Calu3 (cell line): ENCODE data around the gene CEP68. TPM values are rescaled to one million over a fixed set of nuclear protein-coding genes. Genes with fewer than 3 reads are reported as not detected.

ENCODE experiments used
- BruUV-seq: library from RNA; stranded (reverse); fragments of 400-500 nt; replicated peaks from 2 replicates; lab custom pipeline; 2021; lab: Mats Ljungman, UMichigan
- CTCF ChIA-PET: fragments of 300-600 bp; sonication (Branson Sonifier 250); formaldehyde crosslinking; loops from one replicate; lab custom pipeline; 2022; ENCODE audit warnings: antibody characterized with exemption; lab: Charles Lee
- DNase-seq: peaks from one replicate; pipeline ENCODE4 v3.0.0; 2022
- H3K27ac Mint-ChIP-seq: one replicate; pipeline ENCODE4 v1.8.0; 2022; ENCODE audit warnings: mixed read lengths; ENCODE audit not compliant: unreplicated experiment
- H3K27me3 Mint-ChIP-seq: one replicate; pipeline ENCODE4 v1.8.0; 2022; ENCODE audit warnings: mixed read lengths; ENCODE audit not compliant: unreplicated experiment
- H3K36me3 Mint-ChIP-seq: one replicate; pipeline ENCODE4 v1.8.0; 2022; ENCODE audit warnings: mild to moderate bottlenecking, moderate library complexity, mixed read lengths; ENCODE audit not compliant: insufficient read depth, unreplicated experiment
- H3K4me1 Mint-ChIP-seq: one replicate; pipeline ENCODE4 v1.8.0; 2022; ENCODE audit warnings: mild to moderate bottlenecking, low read depth, mixed read lengths; ENCODE audit not compliant: unreplicated experiment
- H3K4me3 Mint-ChIP-seq: one replicate; pipeline ENCODE4 v1.8.0; 2022; ENCODE audit warnings: mild to moderate bottlenecking, low read depth, moderate library complexity, mixed read lengths; ENCODE audit not compliant: unreplicated experiment
- H3K9me3 Mint-ChIP-seq: one replicate; pipeline ENCODE4 v1.8.0; 2022; ENCODE audit warnings: low read depth, mixed read lengths; ENCODE audit not compliant: unreplicated experiment
- intact Hi-C: fragments of 100-400 bp; cut with micrococcal nuclease; formaldehyde crosslinking; loops from one replicate; pipeline ENCODE4 v1.10.0; 2022; ENCODE audit not compliant: unreplicated experiment
- total RNA-seq: library from RNA; stranded (reverse); gene quantifications from 2 replicates; pipeline ENCODE4 v1.2.3, GENCODE V29; 2022
- TF ChIP-seq, protein P1 (sequence below): fragments of 200-600 bp; IDR thresholded peaks from one replicate; pipeline ENCODE4 v1.8.0; 2022; ENCODE audit warnings: antibody characterized with exemption; ENCODE audit not compliant: unreplicated experiment

Gene CEP68
- total RNA-seq, 1 experiment from 2014 or later: 9.6 TPM

DNA sequence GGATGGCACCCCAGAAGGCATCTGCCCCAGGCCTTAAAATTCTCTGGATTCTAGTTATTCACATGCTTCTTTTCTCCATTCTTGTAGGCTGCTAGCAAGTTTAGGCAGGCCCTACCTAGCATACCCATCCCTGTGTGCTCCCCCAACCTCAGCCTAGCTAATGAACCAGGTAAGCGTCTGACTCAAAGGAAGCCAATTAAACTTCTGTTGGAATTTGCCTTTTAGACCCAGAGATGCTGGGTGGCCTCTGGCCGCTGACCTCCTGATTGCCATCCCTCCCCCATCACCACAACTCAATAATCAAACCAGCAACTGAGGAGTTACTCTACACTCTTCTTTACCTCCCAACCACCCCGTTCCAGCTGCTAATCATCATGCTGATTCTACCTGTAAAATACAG lies 19.0 kb upstream of the CEP68 start:
- no peaks in the 10 kb centered on the region for H3K9me3 Mint-ChIP-seq
- intact Hi-C loops: no loop called here
- no peak for DNase-seq
- CTCF ChIA-PET: no interaction called here
- no TSS peak for BruUV-seq
- H3K27me3 Mint-ChIP-seq: no peaks in the 10 kb centered on the region
- peaks cover 7% of the 10 kb centered on the region for H3K4me1 Mint-ChIP-seq
- TF ChIP-seq, protein P1, sequence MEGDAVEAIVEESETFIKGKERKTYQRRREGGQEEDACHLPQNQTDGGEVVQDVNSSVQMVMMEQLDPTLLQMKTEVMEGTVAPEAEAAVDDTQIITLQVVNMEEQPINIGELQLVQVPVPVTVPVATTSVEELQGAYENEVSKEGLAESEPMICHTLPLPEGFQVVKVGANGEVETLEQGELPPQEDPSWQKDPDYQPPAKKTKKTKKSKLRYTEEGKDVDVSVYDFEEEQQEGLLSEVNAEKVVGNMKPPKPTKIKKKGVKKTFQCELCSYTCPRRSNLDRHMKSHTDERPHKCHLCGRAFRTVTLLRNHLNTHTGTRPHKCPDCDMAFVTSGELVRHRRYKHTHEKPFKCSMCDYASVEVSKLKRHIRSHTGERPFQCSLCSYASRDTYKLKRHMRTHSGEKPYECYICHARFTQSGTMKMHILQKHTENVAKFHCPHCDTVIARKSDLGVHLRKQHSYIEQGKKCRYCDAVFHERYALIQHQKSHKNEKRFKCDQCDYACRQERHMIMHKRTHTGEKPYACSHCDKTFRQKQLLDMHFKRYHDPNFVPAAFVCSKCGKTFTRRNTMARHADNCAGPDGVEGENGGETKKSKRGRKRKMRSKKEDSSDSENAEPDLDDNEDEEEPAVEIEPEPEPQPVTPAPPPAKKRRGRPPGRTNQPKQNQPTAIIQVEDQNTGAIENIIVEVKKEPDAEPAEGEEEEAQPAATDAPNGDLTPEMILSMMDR: no peak
- H3K36me3 Mint-ChIP-seq: no peaks in the 10 kb centered on the region
- no peak overlapping the region for H3K4me3 Mint-ChIP-seq
- H3K27ac Mint-ChIP-seq: no peak overlapping the region

DNA sequence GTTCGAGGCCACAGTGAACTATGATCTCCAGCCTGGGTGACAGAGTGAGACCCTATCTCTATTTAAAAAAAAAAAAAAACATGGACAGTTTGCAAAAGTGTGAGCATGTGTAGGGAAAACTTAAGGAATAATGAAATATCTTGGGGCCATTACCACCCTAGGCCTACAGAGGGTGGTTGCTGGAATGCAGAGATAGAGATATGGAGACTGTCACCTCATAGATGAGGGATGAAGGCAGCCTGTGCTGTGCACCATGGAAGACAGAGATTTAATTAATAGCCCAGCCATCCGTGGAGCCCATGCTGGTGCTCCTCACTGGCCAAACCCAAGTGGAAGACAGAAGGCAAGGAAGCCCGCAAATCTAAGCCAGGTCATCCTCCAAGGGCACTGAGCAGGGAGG lies 16.6 kb upstream of the CEP68 start:
- DNase-seq: no peak
- TF ChIP-seq, protein P1: no peak
- Mint-ChIP-seq H3K4me1 (peaks cover 7% of the 10 kb centered on the region), H3K27ac (no peak overlapping the region), H3K4me3 (no peak overlapping the region), H3K36me3 (no peaks in the 10 kb centered on the region), H3K27me3 (no peaks in the 10 kb centered on the region), H3K9me3 (peaks cover 5% of the 10 kb centered on the region)
- BruUV-seq: no TSS peak
- CTCF ChIA-PET: interaction anchor here (1.4 kb wide), 1 partner anchor 122 kb away, joined by 3 read pairs; no protein-coding TSS in a partner anchor
- intact Hi-C loops: loop anchor here (2.0 to 5.0 kb wide), 2 partner anchors 123 to 533 kb away; no protein-coding TSS in a partner anchor

DNA sequence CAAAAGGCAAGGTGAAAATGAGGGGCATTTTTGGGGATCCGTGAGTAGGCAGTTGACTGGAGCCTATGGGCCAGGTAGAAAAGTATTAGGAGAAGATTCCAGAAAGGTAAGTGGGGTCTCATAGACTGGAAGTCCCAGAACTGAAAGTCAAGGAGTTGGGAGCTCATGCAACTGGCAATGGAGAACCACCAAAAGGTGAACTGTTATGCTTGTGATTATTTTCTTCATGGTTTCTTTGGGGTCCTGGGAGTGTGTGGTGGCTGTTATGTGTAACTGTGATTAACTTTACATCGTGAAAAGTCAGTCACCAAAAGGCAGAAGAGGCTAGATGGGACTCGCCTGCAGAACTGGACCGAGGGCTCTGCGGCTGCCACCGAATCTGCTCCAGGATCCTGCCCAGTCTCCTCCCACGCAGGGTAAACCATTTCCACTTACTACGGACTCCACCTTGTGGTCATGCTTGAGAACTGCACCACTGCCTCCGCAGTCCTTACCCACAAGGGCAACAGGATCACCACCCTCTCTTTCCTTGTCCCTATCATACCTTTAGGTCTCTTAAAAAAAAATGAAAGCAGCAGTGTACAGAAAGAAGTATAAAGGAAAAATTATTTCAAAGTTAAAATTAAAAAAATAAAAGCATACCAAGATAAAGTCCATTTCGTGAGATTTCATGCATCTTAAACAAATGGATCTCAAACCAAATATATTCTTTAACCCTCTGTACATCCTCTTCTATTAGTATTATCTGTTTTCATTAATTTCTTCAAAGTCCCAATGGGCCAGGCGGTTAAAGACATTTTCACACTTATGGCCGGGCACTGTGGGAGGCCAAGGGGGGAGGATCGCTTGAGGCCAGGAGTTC lies 15.6 kb upstream of the CEP68 start:
- Mint-ChIP-seq H3K9me3 (peaks cover 5% of the 10 kb centered on the region), H3K4me1 (peaks cover 7% of the 10 kb centered on the region), H3K27me3 (no peaks in the 10 kb centered on the region), H3K4me3 (no peak overlapping the region), H3K27ac (no peak overlapping the region), H3K36me3 (no peaks in the 10 kb centered on the region)
- BruUV-seq: no TSS peak
- TF ChIP-seq, protein P1: peak; percentile 93
- intact Hi-C loops: loop anchor here (2.0 to 5.0 kb wide), 2 partner anchors 124 to 532 kb away; no protein-coding TSS in a partner anchor
- CTCF ChIA-PET: interaction anchor here (0.7 kb wide), 1 partner anchor 123 kb away, joined by 4 read pairs; no protein-coding TSS in a partner anchor
- DNase-seq: peak; percentile 79

DNA sequence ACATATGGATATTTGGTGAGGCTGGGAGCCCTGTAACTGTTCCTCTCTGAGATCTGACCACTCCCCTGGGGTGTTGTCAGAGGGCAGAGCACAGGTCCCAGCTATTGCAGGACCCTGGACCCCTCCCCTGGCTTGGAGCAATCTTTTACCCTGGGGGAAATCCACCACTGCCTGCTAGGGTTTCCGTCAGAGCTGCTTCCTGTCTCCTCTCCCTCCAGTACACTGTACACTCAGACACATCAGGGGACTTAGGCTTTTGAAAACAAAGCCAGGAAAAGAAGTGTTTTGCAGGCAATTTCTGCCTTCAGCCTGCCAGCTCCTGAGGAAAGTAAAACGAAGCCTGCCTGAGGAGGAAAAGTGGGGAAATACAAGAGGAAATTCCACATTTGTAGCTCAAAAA lies 13.2 kb upstream of the CEP68 start:
- no peaks in the 10 kb centered on the region for H3K27me3 Mint-ChIP-seq
- no TSS peak for BruUV-seq
- H3K36me3 Mint-ChIP-seq: no peaks in the 10 kb centered on the region
- intact Hi-C loops: loop anchor here (5.0 kb wide), 1 partner anchor 529 kb away; no protein-coding TSS in a partner anchor
- peaks cover 5% of the 10 kb centered on the region for H3K9me3 Mint-ChIP-seq
- TF ChIP-seq, protein P1: no peak
- H3K27ac Mint-ChIP-seq: no peak overlapping the region
- H3K4me1 Mint-ChIP-seq: peaks cover 7% of the 10 kb centered on the region
- no peak for DNase-seq
- CTCF ChIA-PET: no interaction called here
- no peak overlapping the region for H3K4me3 Mint-ChIP-seq
